ENCODE data around the gene RASGRP1.

The RASGRP1 gene

GRCh38 chr15:38508647-38509046 is 56.0 kb downstream of the RASGRP1 start:
- H3K4me3 ChIP-seq (ENCODE audit: low read depth, low read length) = no peak overlapping the region
- no peak for TF ChIP-seq CTCF (IDR thresholded peaks at IDR 0.05; ENCODE audit: borderline replicate concordance, insufficient read depth, low read depth, low read length)

GRCh38 chr15:38507570-38507969 is 57.0 kb downstream of the RASGRP1 start:
- TF ChIP-seq CTCF (IDR thresholded peaks at IDR 0.05; ENCODE audit: borderline replicate concordance, insufficient read depth, low read depth, low read length) = no peak
- no peak overlapping the region for H3K4me3 ChIP-seq (ENCODE audit: low read depth, low read length)

GRCh38 chr15:38506997-38507396 is 57.6 kb downstream of the RASGRP1 start:
- no peak for TF ChIP-seq CTCF (IDR thresholded peaks at IDR 0.05; ENCODE audit: borderline replicate concordance, insufficient read depth, low read depth, low read length)
- no peak overlapping the region for H3K4me3 ChIP-seq (ENCODE audit: low read depth, low read length)

DNA sequence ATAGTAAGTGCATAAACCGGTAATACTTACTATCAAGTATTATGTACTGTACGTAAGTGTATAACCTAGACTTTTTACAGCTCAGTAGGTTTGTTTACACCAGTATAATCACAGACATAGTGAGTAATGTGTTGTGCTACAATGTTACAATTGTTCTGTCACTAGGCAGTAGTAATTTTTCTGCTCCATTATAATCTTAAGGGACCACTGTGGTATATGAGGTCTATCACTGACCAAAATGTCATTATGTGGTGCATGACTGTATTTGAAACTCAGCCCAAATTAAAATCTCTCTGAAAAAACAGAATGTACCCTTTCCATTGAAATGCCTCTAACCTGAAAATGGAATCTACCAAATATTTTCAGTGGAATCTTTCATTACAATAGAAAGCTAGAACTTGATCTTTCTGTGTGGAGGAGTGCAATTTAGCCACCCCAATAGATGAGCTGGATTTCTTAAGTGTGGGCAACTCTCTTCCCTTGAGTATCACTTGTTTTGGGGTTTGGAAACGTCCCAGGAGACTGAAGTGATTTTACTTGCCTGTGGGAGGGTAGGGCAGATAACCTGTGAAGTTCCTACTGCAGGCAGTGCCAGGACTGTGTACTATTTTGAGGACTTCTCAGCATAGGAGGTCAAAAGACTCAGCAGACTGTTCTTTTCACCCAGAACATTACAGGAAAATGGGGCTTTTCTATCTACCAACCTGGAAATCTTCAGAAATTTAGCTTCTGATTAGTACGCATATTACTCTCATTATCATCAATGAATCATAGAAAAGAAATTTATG is 59.7 kb downstream of the RASGRP1 start:
- no peak for TF ChIP-seq CTCF (IDR thresholded peaks at IDR 0.05; ENCODE audit: borderline replicate concordance, insufficient read depth, low read depth, low read length)
- H3K4me3 ChIP-seq (ENCODE audit: low read depth, low read length) = no peak overlapping the region

- H3K4me3 ChIP-seq (ENCODE audit: low read depth, low read length) = no peak overlapping the region
- TF ChIP-seq CTCF (IDR thresholded peaks at IDR 0.05; ENCODE audit: borderline replicate concordance, insufficient read depth, low read depth, low read length) = no peak
Observed at GRCh38 chr15:38503496-38503895, 61.1 kb downstream of the RASGRP1 start.

DNA sequence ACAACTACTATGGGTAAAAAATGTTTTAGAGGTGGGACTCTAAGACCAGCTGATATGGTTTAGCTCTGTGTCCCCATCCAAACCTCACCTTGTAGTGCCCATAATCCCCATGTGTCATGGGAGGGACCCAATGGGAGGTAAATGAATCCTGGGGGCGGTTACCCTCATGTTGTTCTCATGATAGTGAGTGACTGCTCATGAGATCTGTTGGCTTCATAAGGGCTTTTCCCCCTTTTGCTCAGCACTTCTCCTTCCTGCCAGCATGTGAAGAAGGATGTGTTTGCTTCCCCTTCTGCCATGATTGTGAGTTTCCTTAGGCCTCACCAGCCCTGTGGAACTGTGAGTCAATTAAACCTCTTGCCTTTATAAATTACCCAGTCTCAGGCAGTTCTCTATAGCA is 65.0 kb downstream of the RASGRP1 start:
- TF ChIP-seq CTCF (IDR thresholded peaks at IDR 0.05; ENCODE audit: borderline replicate concordance, insufficient read depth, low read depth, low read length) = no peak
- no peak overlapping the region for H3K4me3 ChIP-seq (ENCODE audit: low read depth, low read length)

DNA sequence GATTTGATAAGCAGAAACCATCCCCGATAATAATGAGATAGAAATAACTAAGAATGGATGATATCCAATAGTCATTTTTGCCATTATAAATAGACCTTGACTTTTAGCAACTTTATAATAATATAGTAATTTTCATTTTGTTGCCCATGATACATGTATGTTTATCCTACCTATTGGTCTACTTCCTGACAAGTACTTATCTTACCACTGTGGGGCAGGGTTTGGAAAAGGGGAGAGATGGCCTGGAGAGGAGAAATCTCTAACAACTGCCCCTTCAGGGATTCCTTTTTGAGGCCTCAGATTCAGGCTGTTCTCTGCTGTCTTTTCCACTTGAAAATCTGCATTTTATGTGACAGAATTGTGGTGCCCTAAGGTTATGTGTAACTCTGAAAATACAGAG is 68.5 kb downstream of the RASGRP1 start:
- TF ChIP-seq CTCF (IDR thresholded peaks at IDR 0.05; ENCODE audit: borderline replicate concordance, insufficient read depth, low read depth, low read length) = no peak
- H3K4me3 ChIP-seq (ENCODE audit: low read depth, low read length) = no peak overlapping the region
